HepG2 (cell line): ENCODE measurements around the gene LMBRD2. TPM values are rescaled to one million over a fixed set of nuclear protein-coding genes. Genes with fewer than 3 reads are reported as not detected.

Experiments used
- ATF7 ChIP-seq, 2 experiments: fragments of 450-650 bp in 1 of 2; sonication (generic) in 1 of 2; formaldehyde crosslinking in 1 of 2; IDR thresholded peaks; 2 replicates each; pipeline versions ENCODE4 v1.4.0 to v1.6.1; 2016 to 2020; ENCODE audit warnings: antibody characterized with exemption in 1 of 2, mild to moderate bottlenecking in 1 of 2, missing genetic modification reagents in 1 of 2
- ETS1 ChIP-seq: sonication (generic); formaldehyde crosslinking; IDR thresholded peaks from 2 replicates; pipeline ENCODE4 v1.4.0; 2020; ENCODE audit warnings: missing genetic modification reagents
- KDM3A ChIP-seq: IDR thresholded peaks from 2 replicates; pipeline ENCODE4 v1.6.1; 2018; ENCODE audit warnings: low read depth, missing compliant biosample characterization
- MIER3 ChIP-seq: IDR thresholded peaks from 2 replicates; pipeline ENCODE4 v1.6.1; 2016; ENCODE audit warnings: missing compliant biosample characterization, borderline replicate concordance
- NFKBIZ ChIP-seq: IDR thresholded peaks from 2 replicates; pipeline ENCODE4 v1.6.1; 2018; ENCODE audit warnings: missing genetic modification reagents, missing compliant biosample characterization
- SRSF9 ChIP-seq: fragments of 200-400 bp; formaldehyde crosslinking; IDR thresholded peaks from 2 replicates; pipeline ENCODE4 v1.6.1; 2018; ENCODE audit warnings: borderline replicate concordance, mild to moderate bottlenecking, low read depth, low read length; ENCODE audit not compliant: insufficient read depth, poor library complexity, severe bottlenecking
- UBTF ChIP-seq: sonication (generic); formaldehyde crosslinking; IDR thresholded peaks from 2 replicates; pipeline ENCODE4 v1.4.0; 2020; ENCODE audit warnings: mild to moderate bottlenecking, missing genetic modification reagents
- XRCC5 ChIP-seq: fragments of 200-400 bp; formaldehyde crosslinking; optimal IDR thresholded peaks from 2 replicates; pipeline ENCODE3; 2017; ENCODE audit warnings: mild to moderate bottlenecking, low read length
- YEATS4 ChIP-seq: sonication (generic); formaldehyde crosslinking; IDR thresholded peaks from 2 replicates; pipeline ENCODE4 v1.4.0; 2020; ENCODE audit warnings: missing genetic modification reagents, borderline replicate concordance
- ZBTB4 ChIP-seq: sonication (generic); formaldehyde crosslinking; IDR thresholded peaks from 2 replicates; pipeline ENCODE4 v1.4.0; 2020; ENCODE audit warnings: missing genetic modification reagents, mild to moderate bottlenecking, borderline replicate concordance
- ZNF121 ChIP-seq: sonication (generic); formaldehyde crosslinking; IDR thresholded peaks from 2 replicates; pipeline ENCODE4 v1.5.0; 2020; ENCODE audit warnings: mild to moderate bottlenecking, missing genetic modification reagents
- ZNF24 ChIP-seq: fragments of 450-650 bp; IDR thresholded peaks from 2 replicates; pipeline ENCODE4 v1.6.1; 2017; ENCODE audit warnings: antibody characterized with exemption, mild to moderate bottlenecking
- ZNF784 ChIP-seq: sonication (generic); formaldehyde crosslinking; IDR thresholded peaks from 2 replicates; pipeline ENCODE4 v1.5.1; 2020; ENCODE audit warnings: missing genetic modification reagents, mild to moderate bottlenecking, borderline replicate concordance
- ZSCAN25 ChIP-seq: sonication (generic); formaldehyde crosslinking; IDR thresholded peaks from 2 replicates; pipeline ENCODE4 v1.8.0; 2022; ENCODE audit warnings: mild to moderate bottlenecking, missing genetic modification reagents
- polyA plus RNA-seq, 8 experiments: library from polyadenylated mRNA; depleted of rRNA in 3 of 8; stranded (reverse) in 7 of 8; unstranded in 1 of 8; fragments of >200 nt; fragmentation: Illumina TruSeq in 4 of 8; extraction: Trizol in 4 of 8; gene quantifications; 2 replicates each; pipeline versions ENCODE4 v1.2.1 to v1.2.3, GENCODE V29; 2011 to 2016; ENCODE audit warnings: low read depth in 4 of 8, missing spikeins in 1 of 8, mixed read lengths in 1 of 8; ENCODE audit not compliant: insufficient read depth in 1 of 8
- total RNA-seq, 5 experiments: library from RNA; depleted of rRNA; stranded (reverse); fragments of >200 nt; fragmentation: Illumina TruSeq; extraction: Trizol; gene quantifications; 2 replicates each; pipeline ENCODE4 v1.2.3, GENCODE V29; 2016; ENCODE audit warnings: low read depth in 1 of 5

The LMBRD2 gene
- total and polyA plus RNA-seq, 2 of the 13 experiments (the other 11 are each of a cell fraction or from before 2014, with no cell fraction given), result 2.0 to 4.7 TPM

GRCh38 chr5:36138900-36139683, 12.6 kb downstream of the LMBRD2 start (continued):
- TF ChIP-seq UBTF (peak; percentile 53), ATF7 (IDR thresholded peaks at IDR 0.05) (no peak), ATF7 (CRISPR knock-in tag; IDR thresholded peaks at IDR 0.05) (no peak), ETS1 (no peak), ZNF121 (CRISPR knock-in tag) (peak; percentile 52; the same call in 1 of the 2 replicates), NFKBIZ (CRISPR knock-in tag) (no peak), YEATS4 (CRISPR knock-in tag) (peak; percentile 63), ZBTB4 (no peak), MIER3 (no peak; the same call in 1 of the 2 replicates), XRCC5 (peak; percentile 62), ZNF24 (0 out of 2 replicates have a peak, but pooled peaks have one; percentile 9), ZNF784 (CRISPR knock-in tag) (no peak), KDM3A (CRISPR knock-in tag) (peak; percentile 25; the same call in 1 of the 2 replicates), ZSCAN25 (CRISPR knock-in tag) (peak; percentile 55; the same call in 1 of the 2 replicates), SRSF9 (no peak)
